Testis (tissue), 3 donors: ENCODE measurements around the gene MSRB1. TPM values are rescaled to one million over a fixed set of nuclear protein-coding genes. Genes with fewer than 3 reads are reported as not detected.

Source experiments
- DNase-seq: peaks from one replicate; pipeline ENCODE4 v3.0.0-alpha.2; 2019
- H3K27ac ChIP-seq, 2 donors: fragments of 200-600 bp; sonication (generic); one replicate each; pipeline ENCODE4 v1.5.1; 2019
- H3K27me3 ChIP-seq: fragments of 200-600 bp; sonication (generic); one replicate; pipeline ENCODE4 v1.5.1; 2019
- H3K36me3 ChIP-seq: fragments of 200-600 bp; sonication (generic); one replicate; pipeline ENCODE4 v1.5.1; 2017; ENCODE audit warnings: low read depth; ENCODE audit errors: missing control alignments
- H3K4me1 ChIP-seq: fragments of 200-600 bp; sonication (generic); one replicate; pipeline ENCODE4 v1.5.1; 2019
- H3K4me3 ChIP-seq, 2 donors: fragments of 200-600 bp; sonication (generic); one replicate each; pipeline ENCODE4 v1.5.1; 2017 to 2019
- H3K9me3 ChIP-seq: fragments of 200-600 bp; sonication (generic); one replicate; pipeline ENCODE4 v1.5.1; 2017
- CTCF ChIP-seq, 3 experiments: fragments of 450-650 bp in 2 of 3; fragments of 200-600 bp in 1 of 3; sonication (generic) in 1 of 3; IDR thresholded peaks; one replicate each; pipeline ENCODE4 v1.5.1; 2016 to 2019; ENCODE audit warnings: antibody characterized with exemption in 3 of 3, mild to moderate bottlenecking in 2 of 3, moderate library complexity in 1 of 3
- POLR2A ChIP-seq: fragments of 450-650 bp; IDR thresholded peaks from one replicate; pipeline ENCODE4 v1.6.1; 2017; ENCODE audit warnings: antibody characterized with exemption, mild to moderate bottlenecking, moderate library complexity
- WGBS, 2 donors: methylation state at CpG; one replicate each; pipeline ENCODE4 v1.1.5; 2018; 5-methylcytosine and 5-hydroxymethylcytosine counted together
- intact Hi-C: fragments of 100-400 bp; cut with DNase I; formaldehyde crosslinking; loops from one replicate; pipeline ENCODE4 v1.15.1; 2023; ENCODE audit warnings: low total_unique reads
- polyA plus RNA-seq: library from polyadenylated mRNA; stranded (reverse); fragments of 350-450 nt; fragmentation: Illumina TruSeq; extraction: RNeasy Lipid Tissue Mini Kit (QIAGEN cat#74804); gene quantifications from one replicate; pipeline ENCODE4 v1.2.3, GENCODE V29; 2014; ENCODE audit warnings: low read depth, low replicate concordance; ENCODE audit not compliant: insufficient read depth
- total RNA-seq, 2 donors: library from RNA; depleted of rRNA; stranded (reverse); fragments of >200 nt; gene quantifications; one replicate each; pipeline ENCODE4 v1.2.3, GENCODE V29; 2016

MSRB1 gene
- total and polyA plus RNA-seq, 3 donors from 2014 or later, result 17.5 to 35.2 (median 19.8) TPM

GRCh38 chr16:1929578-1930337, 13.2 kb downstream of the MSRB1 start:
- peak; percentile 91 for DNase-seq
- TF ChIP-seq POLR2A (no peak), CTCF (IDR thresholded peaks at IDR 0.05) (peak; percentile 97 to 100 (median 100))
- intact Hi-C loops, result no loop called here
- WGBS, 2 donors, result 20 to 32% methylated on average over 1 to 25 of the region's 70 CpGs
- no peaks in the 10 kb centered on the region for H3K27me3 ChIP-seq
- H3K4me1 ChIP-seq, result no peaks in the 10 kb centered on the region
- H3K9me3 ChIP-seq, result no peaks in the 10 kb centered on the region
- peak overlapping the region; percentile 56 to 72 for H3K4me3 ChIP-seq
- peak overlapping the region in 1 of 2 donors; percentile 81 for H3K27ac ChIP-seq
- H3K36me3 ChIP-seq, result no peaks in the 10 kb centered on the region

- no peaks in the 10 kb centered on the region for H3K9me3 ChIP-seq
- no peaks in the 10 kb centered on the region for H3K36me3 ChIP-seq
- peak; percentile 35 for DNase-seq
- intact Hi-C loops, result no loop called here
- TF ChIP-seq CTCF (IDR thresholded peaks at IDR 0.05) (no peak), POLR2A (no peak)
- peak overlapping the region in 1 of 2 donors; percentile 81 for H3K27ac ChIP-seq
- peak overlapping the region; percentile 56 to 72 for H3K4me3 ChIP-seq
- H3K4me1 ChIP-seq, result no peaks in the 10 kb centered on the region
- 10 to 11% methylated on average over 5 to 11 of the region's 11 CpGs for WGBS, 2 donors
- no peaks in the 10 kb centered on the region for H3K27me3 ChIP-seq
These were observed 13.9 kb downstream of the MSRB1 start for GRCh38 chr16:1929105-1929504.

GRCh38 chr16:1926271-1926670, 16.7 kb downstream of the MSRB1 start:
- Histone ChIP-seq H3K36me3 (no peaks in the 10 kb centered on the region), H3K4me3 (no peak overlapping the region), H3K27me3 (no peaks in the 10 kb centered on the region), H3K4me1 (peaks cover 6% of the 10 kb centered on the region), H3K9me3 (no peaks in the 10 kb centered on the region), H3K27ac (no peak overlapping the region)
- intact Hi-C loops, result no loop called here
- WGBS, 2 donors, result 63 to 68% methylated on average over 11 of the region's 11 CpGs
- TF ChIP-seq POLR2A, result no peak
- no peak for TF ChIP-seq CTCF (IDR thresholded peaks at IDR 0.05)
- no peak for DNase-seq

GRCh38 chr16:1924095-1924494, 18.9 kb downstream of the MSRB1 start:
- no peak for TF ChIP-seq POLR2A
- TF ChIP-seq CTCF (IDR thresholded peaks at IDR 0.05), result no peak
- WGBS, 2 donors, result 67 to 71% methylated on average over 5 of the region's 5 CpGs
- DNase-seq, result no peak
- no peaks in the 10 kb centered on the region for H3K36me3 ChIP-seq
- H3K27ac ChIP-seq, result no peak overlapping the region
- intact Hi-C loops, result no loop called here
- no peak overlapping the region for H3K4me3 ChIP-seq
- H3K9me3 ChIP-seq, result no peaks in the 10 kb centered on the region
- no peaks in the 10 kb centered on the region for H3K27me3 ChIP-seq
- peaks cover 6% of the 10 kb centered on the region for H3K4me1 ChIP-seq
